PC-9 (cell line): ENCODE data around the gene FASTKD1.

Experiments
- EZH2 ChIP-seq: fragments of 200-600 bp; sonication (generic); IDR thresholded peaks from 2 replicates; pipeline ENCODE4 v1.8.0; 2017; ENCODE audit warnings: antibody characterized with exemption, low read depth
- TF ChIP-seq, protein P1 (sequence below): fragments of 200-600 bp; sonication (generic); conservative IDR thresholded peaks from 2 replicates; pipeline ENCODE4 v1.6.1; 2017; ENCODE audit warnings: mixed run types, antibody characterized with exemption, mild to moderate bottlenecking, moderate library complexity

DNA sequence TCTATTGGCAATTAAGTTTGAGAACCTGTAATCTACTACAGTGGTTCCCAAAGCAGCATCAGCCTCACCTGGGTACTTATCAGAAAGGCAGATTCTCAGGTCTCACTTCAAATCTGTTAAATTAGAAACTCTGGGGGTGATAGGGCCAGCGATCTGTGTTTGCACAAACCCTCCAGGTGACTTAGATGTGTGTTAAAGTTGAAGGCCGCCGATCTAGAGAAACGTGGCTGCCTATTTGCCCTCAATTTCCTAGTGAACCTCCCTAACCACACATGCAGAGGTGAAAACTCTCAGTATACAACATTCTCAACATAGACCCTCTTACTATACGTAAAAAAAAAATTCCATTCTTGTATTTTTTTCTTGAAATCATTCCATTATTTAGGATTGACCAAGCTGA, 50.0 kb downstream of the FASTKD1 start:
- TF ChIP-seq, protein P1, sequence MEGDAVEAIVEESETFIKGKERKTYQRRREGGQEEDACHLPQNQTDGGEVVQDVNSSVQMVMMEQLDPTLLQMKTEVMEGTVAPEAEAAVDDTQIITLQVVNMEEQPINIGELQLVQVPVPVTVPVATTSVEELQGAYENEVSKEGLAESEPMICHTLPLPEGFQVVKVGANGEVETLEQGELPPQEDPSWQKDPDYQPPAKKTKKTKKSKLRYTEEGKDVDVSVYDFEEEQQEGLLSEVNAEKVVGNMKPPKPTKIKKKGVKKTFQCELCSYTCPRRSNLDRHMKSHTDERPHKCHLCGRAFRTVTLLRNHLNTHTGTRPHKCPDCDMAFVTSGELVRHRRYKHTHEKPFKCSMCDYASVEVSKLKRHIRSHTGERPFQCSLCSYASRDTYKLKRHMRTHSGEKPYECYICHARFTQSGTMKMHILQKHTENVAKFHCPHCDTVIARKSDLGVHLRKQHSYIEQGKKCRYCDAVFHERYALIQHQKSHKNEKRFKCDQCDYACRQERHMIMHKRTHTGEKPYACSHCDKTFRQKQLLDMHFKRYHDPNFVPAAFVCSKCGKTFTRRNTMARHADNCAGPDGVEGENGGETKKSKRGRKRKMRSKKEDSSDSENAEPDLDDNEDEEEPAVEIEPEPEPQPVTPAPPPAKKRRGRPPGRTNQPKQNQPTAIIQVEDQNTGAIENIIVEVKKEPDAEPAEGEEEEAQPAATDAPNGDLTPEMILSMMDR = no peak
- TF ChIP-seq EZH2 = no peak
